Esophagus (tissue), 2 donors: ENCODE data around the gene IDH3A. TPM values are rescaled to one million over a fixed set of nuclear protein-coding genes. Genes with fewer than 3 reads are reported as not detected.

Source experiments
- H3K27ac ChIP-seq, 2 donors: one replicate each; pipeline ENCODE4 v1.5.1; 2013; ENCODE audit warnings: low read depth in 2 of 2, mild to moderate bottlenecking in 2 of 2, inconsistent platforms in 1 of 2, low read length in 1 of 2, moderate library complexity in 1 of 2
- H3K27me3 ChIP-seq, 2 donors: one replicate each; pipeline ENCODE4 v1.6.1; 2013; ENCODE audit warnings: low read length in 2 of 2, control low read depth in 1 of 2, mild to moderate bottlenecking in 1 of 2; ENCODE audit not compliant: insufficient read depth in 2 of 2, control insufficient read depth in 1 of 2
- H3K36me3 ChIP-seq, 2 donors: one replicate each; pipeline ENCODE4 v1.6.1; 2013; ENCODE audit warnings: low read length in 1 of 2; ENCODE audit not compliant: control insufficient read depth in 2 of 2, insufficient read depth in 2 of 2
- H3K4me1 ChIP-seq, 2 donors: one replicate each; pipeline ENCODE4 v1.6.1; 2013; ENCODE audit warnings: low read length in 1 of 2; ENCODE audit not compliant: control insufficient read depth in 2 of 2, insufficient read depth in 2 of 2
- H3K4me3 ChIP-seq, 2 donors: one replicate each; pipeline ENCODE4 v1.5.1; 2013; ENCODE audit warnings: low read length in 2 of 2, mild to moderate bottlenecking in 2 of 2, low read depth in 1 of 2, moderate library complexity in 1 of 2
- H3K9me3 ChIP-seq, 2 donors: one replicate each; pipeline ENCODE4 v1.6.1; 2013; ENCODE audit warnings: mild to moderate bottlenecking in 2 of 2, low read depth in 1 of 2, low read length in 1 of 2, moderate library complexity in 1 of 2; ENCODE audit not compliant: control insufficient read depth in 2 of 2, insufficient read depth in 1 of 2
- WGBS, 2 donors: extraction: QIAGEN DNeasy Blood & Tissue Kit; methylation state at CpG; one replicate each; pipeline ENCODE4 v1.1.7; 2013; 5-methylcytosine and 5-hydroxymethylcytosine counted together
- polyA plus RNA-seq, 2 donors: library from polyadenylated mRNA; stranded (reverse); fragments of 200-250 nt; gene quantifications; one replicate each; pipeline ENCODE4 v1.2.3, GENCODE V29; 2013
- donor health status: healthy with polysubstance abuse.
- donor health status: Bipolar disorder and iron deficiency.

IDH3A gene
- polyA plus RNA-seq, 2 donors = 20.0 to 37.6 TPM

GRCh38 chr15:78175330-78175729 is 26.2 kb downstream of the IDH3A start:
- WGBS, 2 donors = 29 to 43% methylated on average over 2 of the region's 2 CpGs
- H3K27ac ChIP-seq = no peak overlapping the region

GRCh38 chr15:78177447-78177873 is 28.3 kb downstream of the IDH3A start:
- no peak overlapping the region for H3K4me3 ChIP-seq
- no peaks in the 10 kb centered on the region for H3K4me1 ChIP-seq
- H3K27me3 ChIP-seq = no peaks in the 10 kb centered on the region
- no peaks in the 10 kb centered on the region for H3K9me3 ChIP-seq
- WGBS, 2 donors = 32 to 35% methylated on average over 12 of the region's 12 CpGs
- H3K36me3 ChIP-seq = peaks cover 0 to 2% of the 10 kb centered on the region in 2 donors
- no peak overlapping the region for H3K27ac ChIP-seq

More at GRCh38 chr15:78175330-78175729, 26.2 kb downstream of the IDH3A start:
- H3K27me3 ChIP-seq = no peaks in the 10 kb centered on the region
- no peak overlapping the region for H3K4me3 ChIP-seq
- H3K4me1 ChIP-seq = no peaks in the 10 kb centered on the region
- peaks cover 0 to 3% of the 10 kb centered on the region in 2 donors for H3K9me3 ChIP-seq
- peaks cover 3 to 17% of the 10 kb centered on the region in 2 donors for H3K36me3 ChIP-seq

- H3K36me3 ChIP-seq = no peaks in the 10 kb centered on the region
- 77 to 79% methylated on average over 6 of the region's 6 CpGs for WGBS, 2 donors
- no peaks in the 10 kb centered on the region for H3K4me1 ChIP-seq
- H3K4me3 ChIP-seq = no peak overlapping the region
- H3K27me3 ChIP-seq = no peaks in the 10 kb centered on the region
- no peaks in the 10 kb centered on the region for H3K9me3 ChIP-seq
- H3K27ac ChIP-seq = no peak overlapping the region
Measured at GRCh38 chr15:78178064-78178463, 28.9 kb downstream of the IDH3A start.

DNA sequence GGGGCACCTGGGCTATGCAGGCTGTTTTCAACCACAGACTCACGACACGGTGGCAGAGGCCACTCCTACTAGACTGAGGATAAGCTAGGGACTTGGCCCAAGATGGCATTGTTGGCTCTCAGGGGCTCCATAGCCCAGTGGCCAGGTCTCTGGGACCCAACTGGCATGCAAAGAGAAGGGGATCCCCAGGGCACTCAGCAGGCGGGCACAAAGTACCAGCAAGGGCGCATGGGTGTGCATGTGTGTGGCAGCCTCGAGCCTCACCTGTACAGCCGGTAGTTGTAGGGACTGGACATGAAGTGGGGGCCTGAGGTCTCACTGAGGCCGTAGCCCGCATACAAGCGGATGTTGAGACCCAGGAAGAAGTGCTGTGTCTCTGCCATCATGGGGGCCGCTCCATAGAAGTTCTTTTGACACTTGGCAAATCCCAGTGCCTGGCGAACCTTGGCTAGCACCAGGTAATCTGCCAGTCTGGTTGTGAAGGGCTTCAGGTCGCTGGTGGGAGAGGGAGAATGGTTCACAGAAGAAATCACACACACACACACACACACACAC is 30.2 kb downstream of the IDH3A start:
- whole genome bisulfite sequencing, 2 donors = 87 to 88% methylated on average over 12 of the region's 12 CpGs
- Histone ChIP-seq H3K27ac (no peak overlapping the region), H3K27me3 (no peaks in the 10 kb centered on the region), H3K9me3 (no peaks in the 10 kb centered on the region), H3K4me3 (no peak overlapping the region), H3K36me3 (no peaks in the 10 kb centered on the region), H3K4me1 (no peaks in the 10 kb centered on the region)

DNA sequence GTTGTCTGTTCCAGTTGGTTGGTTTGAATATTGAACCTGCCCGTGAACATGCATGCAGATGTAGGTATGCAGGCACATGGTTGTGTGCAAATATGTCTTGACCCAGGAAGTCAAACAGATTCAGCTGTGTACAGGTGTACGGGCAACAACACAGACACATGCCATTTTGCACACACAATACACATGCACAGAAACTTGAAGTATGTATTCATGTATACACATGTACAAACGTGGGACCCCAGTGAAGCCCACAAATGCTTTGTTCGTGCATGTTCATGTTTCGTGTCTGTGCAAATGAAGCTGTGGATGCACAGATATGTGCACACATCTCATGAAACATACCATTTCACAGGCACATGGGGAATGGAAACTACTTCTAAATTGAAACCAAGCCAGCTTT is 30.7 kb downstream of the IDH3A start:
- Histone ChIP-seq H3K9me3 (no peaks in the 10 kb centered on the region), H3K4me1 (no peaks in the 10 kb centered on the region), H3K36me3 (no peaks in the 10 kb centered on the region), H3K4me3 (no peak overlapping the region), H3K27ac (no peak overlapping the region), H3K27me3 (no peaks in the 10 kb centered on the region)
- WGBS, 2 donors = 84 to 87% methylated on average over 5 of the region's 5 CpGs

DNA sequence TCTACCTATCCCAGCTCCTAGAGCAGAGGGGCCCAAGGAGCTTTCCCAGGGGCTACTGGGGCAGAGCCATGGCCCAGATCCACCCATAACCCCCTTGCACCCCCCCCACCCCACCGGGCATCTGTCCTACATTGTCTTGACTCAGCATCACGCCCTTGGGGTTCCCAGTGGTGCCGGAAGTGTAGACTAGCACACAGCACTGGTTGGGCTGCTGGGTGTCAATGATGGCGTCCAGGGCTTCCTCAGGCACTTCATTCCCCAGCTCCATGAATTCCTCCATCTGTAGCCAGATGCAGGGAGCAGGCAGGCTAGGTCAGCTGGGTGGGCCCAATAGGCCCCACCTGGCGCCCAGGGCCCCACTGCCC is 33.2 kb downstream of the IDH3A start:
- no peak overlapping the region for H3K27ac ChIP-seq
- WGBS, 2 donors = 89 to 97% methylated on average over 4 to 5 of the region's 5 CpGs
- no peaks in the 10 kb centered on the region for H3K36me3 ChIP-seq
- no peaks in the 10 kb centered on the region for H3K9me3 ChIP-seq
- H3K4me3 ChIP-seq = no peak overlapping the region
- H3K27me3 ChIP-seq = no peaks in the 10 kb centered on the region
- H3K4me1 ChIP-seq = no peaks in the 10 kb centered on the region

- WGBS, 2 donors = 92 to 93% methylated on average over 4 of the region's 4 CpGs
- H3K9me3 ChIP-seq = no peaks in the 10 kb centered on the region
- no peaks in the 10 kb centered on the region for H3K27me3 ChIP-seq
- H3K4me1 ChIP-seq = no peaks in the 10 kb centered on the region
- no peaks in the 10 kb centered on the region for H3K36me3 ChIP-seq
- H3K27ac ChIP-seq = no peak overlapping the region
- H3K4me3 ChIP-seq = no peak overlapping the region
Measured at GRCh38 chr15:78182821-78183220, 33.7 kb downstream of the IDH3A start.

DNA sequence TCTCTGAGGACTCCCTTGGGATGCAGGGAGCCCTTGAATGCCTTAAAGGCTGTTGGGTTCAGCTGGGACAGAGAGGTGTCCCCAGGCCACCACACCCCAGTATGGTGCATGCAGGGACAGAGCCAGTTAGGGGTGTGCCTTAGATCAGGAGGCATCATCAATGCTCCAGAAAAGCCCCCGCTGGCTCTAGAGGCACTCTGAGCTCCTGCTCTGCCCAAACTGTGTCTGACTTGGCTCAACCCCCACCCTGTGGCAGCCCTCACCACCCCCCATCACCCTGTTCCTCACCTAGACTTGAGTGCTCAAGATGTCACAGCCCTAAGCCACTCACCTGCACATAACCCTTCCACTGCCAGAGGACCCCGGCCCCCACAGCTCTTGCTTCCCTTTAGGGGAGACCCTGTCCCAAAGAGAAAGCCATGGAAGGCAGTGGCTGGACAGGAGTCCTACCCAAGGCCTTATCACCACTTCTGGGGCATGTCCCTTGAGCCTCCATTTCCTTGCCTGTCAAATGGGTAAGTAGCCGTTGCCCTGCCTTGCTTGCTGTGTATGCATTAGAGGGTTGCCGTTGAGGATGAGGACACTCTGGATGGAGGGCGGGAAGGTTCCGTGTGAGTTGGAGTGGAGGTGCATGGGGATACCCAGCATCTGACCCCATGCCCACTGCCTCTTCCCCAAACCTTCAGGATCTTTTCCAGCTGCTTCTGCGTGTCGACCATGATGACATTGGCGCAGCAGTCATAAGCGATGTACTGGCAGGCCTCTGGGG is 43.8 kb downstream of the IDH3A start:
- H3K9me3 ChIP-seq = peaks cover 0 to 2% of the 10 kb centered on the region in 2 donors
- no peaks in the 10 kb centered on the region for H3K4me1 ChIP-seq
- 92 to 95% methylated on average over 10 of the region's 10 CpGs for WGBS, 2 donors
- no peak overlapping the region for H3K4me3 ChIP-seq
- H3K27ac ChIP-seq = no peak overlapping the region
- H3K27me3 ChIP-seq = no peaks in the 10 kb centered on the region
- no peaks in the 10 kb centered on the region for H3K36me3 ChIP-seq

DNA sequence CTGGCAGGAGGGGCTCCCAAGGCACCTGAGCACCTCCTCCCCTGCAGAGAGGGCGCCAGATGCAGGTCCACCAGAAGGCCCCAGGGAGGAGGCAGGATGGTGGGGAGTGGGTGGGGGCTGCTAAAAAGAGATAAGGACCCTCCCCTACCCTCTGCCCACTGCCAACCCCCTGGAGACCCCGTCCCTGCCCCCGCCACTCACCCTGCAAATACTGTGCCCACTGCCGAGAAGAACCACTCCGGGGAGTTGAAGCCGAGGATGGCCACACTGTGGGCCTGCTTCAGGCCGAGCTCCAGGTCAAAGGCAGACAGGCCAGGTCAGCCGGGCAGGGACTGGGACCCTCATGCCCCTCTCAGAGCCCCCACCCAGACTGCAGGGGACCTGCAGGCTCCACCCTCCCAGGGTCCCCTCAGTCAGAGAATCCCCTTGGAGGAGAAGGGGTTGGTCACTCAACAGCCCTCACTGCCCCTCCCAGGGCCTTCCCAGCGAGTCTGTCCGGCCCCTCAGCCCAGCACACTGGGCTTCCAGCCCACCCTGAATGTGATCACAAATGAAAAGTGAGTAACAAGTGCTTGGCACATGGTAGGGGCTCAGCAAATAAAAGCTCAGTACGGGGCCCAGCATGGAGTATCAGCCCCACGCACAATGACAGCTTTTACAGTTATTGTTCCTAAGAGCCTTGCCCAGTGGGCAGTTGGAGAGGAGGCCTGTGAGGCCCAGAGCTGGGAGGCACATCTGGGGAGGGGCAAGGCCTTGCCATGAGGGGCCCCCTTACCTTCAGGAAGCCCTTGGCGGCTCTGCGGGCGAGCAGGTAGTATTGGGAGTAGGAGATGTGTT is 44.8 kb downstream of the IDH3A start:
- H3K27ac ChIP-seq = no peak overlapping the region
- peaks cover 0 to 2% of the 10 kb centered on the region in 2 donors for H3K9me3 ChIP-seq
- no peak overlapping the region for H3K4me3 ChIP-seq
- no peaks in the 10 kb centered on the region for H3K27me3 ChIP-seq
- no peaks in the 10 kb centered on the region for H3K4me1 ChIP-seq
- no peaks in the 10 kb centered on the region for H3K36me3 ChIP-seq
- WGBS, 2 donors = 89% methylated on average over 14 to 15 of the region's 15 CpGs
